ENCODE results near the gene LHX5. TPM values are rescaled to one million over a fixed set of nuclear protein-coding genes. Genes with fewer than 3 reads are reported as not detected.

LHX5 gene
- total RNA-seq, 1 donor = not detected

- no peak for DNase-seq (ENCODE audit: low read depth)
- H3K4me3 ChIP-seq (ENCODE audit: low read depth, low read length) = no peak overlapping the region
- TF ChIP-seq CTCF (IDR thresholded peaks at IDR 0.05; ENCODE audit: insufficient read depth, low read length) = no peak
Measured at GRCh38 chr12:113440947-113441782, 30.5 kb downstream of the LHX5 start.

- TF ChIP-seq CTCF (IDR thresholded peaks at IDR 0.05; ENCODE audit: insufficient read depth, low read length) = no peak
- no peak overlapping the region for H3K4me3 ChIP-seq (ENCODE audit: low read depth, low read length)
- no peak for DNase-seq (ENCODE audit: low read depth)
Measured at GRCh38 chr12:113440336-113440735, 31.3 kb downstream of the LHX5 start.

- no peak overlapping the region for H3K4me3 ChIP-seq (ENCODE audit: low read depth, low read length)
- TF ChIP-seq CTCF (IDR thresholded peaks at IDR 0.05; ENCODE audit: insufficient read depth, low read length) = peak; percentile 74
- peak; percentile 37 for DNase-seq (ENCODE audit: low read depth)
Measured at GRCh38 chr12:113439606-113440030, 32.1 kb downstream of the LHX5 start.

GRCh38 chr12:113439301-113439597 lies 32.4 kb downstream of the LHX5 start:
- no peak overlapping the region for H3K4me3 ChIP-seq (ENCODE audit: low read depth, low read length)
- no peak for DNase-seq (ENCODE audit: low read depth)
- no peak for TF ChIP-seq CTCF (IDR thresholded peaks at IDR 0.05; ENCODE audit: insufficient read depth, low read length)

GRCh38 chr12:113438523-113439300 lies 33.0 kb downstream of the LHX5 start:
- no peak for TF ChIP-seq CTCF (IDR thresholded peaks at IDR 0.05; ENCODE audit: insufficient read depth, low read length)
- no peak overlapping the region for H3K4me3 ChIP-seq (ENCODE audit: low read depth, low read length)
- no peak for DNase-seq (ENCODE audit: low read depth)

GRCh38 chr12:113437729-113438100 lies 34.0 kb downstream of the LHX5 start:
- TF ChIP-seq CTCF (IDR thresholded peaks at IDR 0.05; ENCODE audit: insufficient read depth, low read length) = no peak
- DNase-seq (ENCODE audit: low read depth) = no peak
- no peak overlapping the region for H3K4me3 ChIP-seq (ENCODE audit: low read depth, low read length)

All from fibroblast of the aortic adventitia (primary cell).